ENCODE measurements around the gene TBC1D4.

- TF ChIP-seq POLR2AphosphoS5 (IDR thresholded peaks at IDR 0.05; ENCODE audit: low read depth, low read length) (no peak), CTCF (IDR thresholded peaks at IDR 0.05) (no peak), SIN3A (IDR thresholded peaks at IDR 0.05; ENCODE audit: borderline replicate concordance, insufficient read depth, low read depth, low read length) (no peak)
These were observed 29.2 kb upstream of the TBC1D4 start for GRCh38 chr13:75511051-75511625.

Data from Panc1 (cell line).